PC-3 (cell line): Measurements from ENCODE around the gene SLC16A3. TPM values are rescaled to one million over a fixed set of nuclear protein-coding genes. Genes with fewer than 3 reads are reported as not detected.

Source experiments
- ATAC-seq: fragments of 200-7000 bp; cut with Tn5 transposase; 2 replicates; pipeline ENCODE4 v1.9.1; 2020; ENCODE audit warnings: mild to moderate bottlenecking, moderate library complexity
- BruUV-seq: library from RNA; stranded (reverse); fragments of 400-500 nt; replicated peaks from 2 replicates; lab custom pipeline; 2021; lab: Mats Ljungman, UMichigan
- CTCF ChIA-PET: fragments of 300-600 bp; sonication (Branson Sonifier 250); formaldehyde crosslinking; loops from one replicate; lab custom pipeline; 2022; ENCODE audit warnings: antibody characterized with exemption; lab: Charles Lee
- POLR2A ChIA-PET: fragments of 300-600 bp; sonication (Branson Sonifier 250); formaldehyde crosslinking; loops from one replicate; lab custom pipeline; 2022; ENCODE audit warnings: antibody characterized with exemption; ENCODE audit not compliant: unreplicated experiment; lab: Charles Lee
- DNase-seq: peaks from one replicate; pipeline ENCODE4 v3.0.0-alpha.2; 2015
- H2AFZ ChIP-seq: fragments of 300-600 bp; sonication (generic); 2 replicates; pipeline ENCODE4 v1.6.0; 2016; ENCODE audit warnings: antibody characterized with exemption, low read length
- H3F3A ChIP-seq: fragments of 300-600 bp; sonication (generic); one replicate; pipeline ENCODE4 v1.6.0; 2017; ENCODE audit warnings: antibody characterized with exemption, low read length, control low read depth, mild to moderate bottlenecking; ENCODE audit not compliant: unreplicated experiment
- H3K27ac ChIP-seq: fragments of 300-600 bp; sonication (generic); 2 replicates; pipeline ENCODE4 v1.5.1; 2016; ENCODE audit warnings: mild to moderate bottlenecking, low read length
- H3K27me3 ChIP-seq: fragments of 300-600 bp; sonication (generic); 2 replicates; pipeline ENCODE4 v1.6.1; 2016; ENCODE audit warnings: low read length, mixed read lengths
- H3K36me3 ChIP-seq: fragments of 300-600 bp; sonication (generic); 2 replicates; pipeline ENCODE4 v1.6.1; 2016; ENCODE audit warnings: low read depth, mixed run types, low read length, mixed read lengths
- H3K4me1 ChIP-seq: fragments of 300-600 bp; sonication (generic); 2 replicates; pipeline ENCODE4 v1.5.1; 2016; ENCODE audit warnings: low read length; ENCODE audit not compliant: insufficient read depth
- H3K4me2 ChIP-seq: fragments of 300-600 bp; sonication (generic); 2 replicates; pipeline ENCODE4 v1.6.0; 2016; ENCODE audit warnings: low read length
- H3K4me3 ChIP-seq: fragments of 300-600 bp; sonication (generic); 2 replicates; pipeline ENCODE4 v1.5.1; 2016; ENCODE audit warnings: mild to moderate bottlenecking, low read length, mixed read lengths
- H3K79me2 ChIP-seq: fragments of 300-600 bp; sonication (generic); 2 replicates; pipeline ENCODE4 v1.6.1; 2017; ENCODE audit warnings: low read length, mixed read lengths
- H3K9ac ChIP-seq: fragments of 300-600 bp; sonication (generic); 2 replicates; pipeline ENCODE4 v1.6.0; 2016; ENCODE audit warnings: mild to moderate bottlenecking, low read length
- H3K9me2 ChIP-seq: fragments of 300-600 bp; sonication (generic); replicated peaks from 2 replicates; pipeline ENCODE4 v1.6.1; 2016; ENCODE audit warnings: mixed run types, low read length, mixed read lengths
- H3K9me3 ChIP-seq: fragments of 300-600 bp; sonication (generic); 2 replicates; pipeline ENCODE4 v1.6.1; 2016; ENCODE audit warnings: low read length, mixed read lengths
- H4K20me1 ChIP-seq: fragments of 300-600 bp; sonication (generic); 2 replicates; pipeline ENCODE4 v1.6.1; 2016; ENCODE audit warnings: low read length, mixed read lengths
- CTCF ChIP-seq: fragments of 300-600 bp; sonication (generic); conservative IDR thresholded peaks from 2 replicates; pipeline ENCODE4 v1.5.1; 2017; ENCODE audit warnings: antibody characterized with exemption, low read depth, mild to moderate bottlenecking, low read length
- EZH2 ChIP-seq: fragments of 300-600 bp; sonication (generic); IDR thresholded peaks from one replicate; pipeline ENCODE4 v1.6.1; 2017; ENCODE audit warnings: antibody characterized with exemption, mild to moderate bottlenecking, low read length; ENCODE audit not compliant: unreplicated experiment
- EZH2phosphoT487 ChIP-seq: fragments of 300-600 bp; sonication (generic); IDR thresholded peaks from 2 replicates; pipeline ENCODE4 v1.6.1; 2018; ENCODE audit warnings: mild to moderate bottlenecking, antibody characterized with exemption, low read length, borderline replicate concordance
- intact Hi-C: fragments of 100-400 bp; cut with micrococcal nuclease; formaldehyde crosslinking; loops from 2 replicates; pipeline ENCODE4 v1.9.0; 2023
- total RNA-seq: library from RNA; depleted of rRNA; stranded (reverse); fragments of >200 nt; gene quantifications from 2 replicates; pipeline ENCODE4 v1.2.3, GENCODE V29; 2014

SLC16A3 gene
- total RNA-seq, 1 experiment from 2014 or later, result 286 TPM

- no peaks in the 10 kb centered on the region for H3F3A ChIP-seq
- TF ChIP-seq EZH2, result no peak
- no peaks in the 10 kb centered on the region for H4K20me1 ChIP-seq
- H3K4me2 ChIP-seq, result no peak overlapping the region
- ChIA-PET CTCF (no interaction called here), POLR2A (no interaction called here)
- no peak for ATAC-seq
- H3K4me1 ChIP-seq, result peaks cover 5% of the 10 kb centered on the region
- no peaks in the 10 kb centered on the region for H3K27me3 ChIP-seq
- no peaks in the 10 kb centered on the region for H3K9me2 ChIP-seq
- no TSS peak for BruUV-seq
- H3K27ac ChIP-seq, result no peak overlapping the region
- no peaks in the 10 kb centered on the region for H3K36me3 ChIP-seq
- no peak overlapping the region for H3K9ac ChIP-seq
- H3K4me3 ChIP-seq, result no peak overlapping the region
- H3K9me3 ChIP-seq, result no peaks in the 10 kb centered on the region
- no peak overlapping the region for H2AFZ ChIP-seq
- DNase-seq, result no peak
- H3K79me2 ChIP-seq, result peaks cover 5% of the 10 kb centered on the region
- intact Hi-C loops, result no loop called here
These were observed 5.3 kb upstream of the SLC16A3 start for GRCh38 chr17:82223517-82223916.

- intact Hi-C loops, result no loop called here
- ATAC-seq (no peak), DNase-seq (no peak)
- ChIA-PET POLR2A (no interaction called here), CTCF (no interaction called here)
- Histone ChIP-seq H3K9me3 (no peaks in the 10 kb centered on the region), H3K4me3 (no peak overlapping the region), H3K27me3 (no peaks in the 10 kb centered on the region), H3K4me2 (no peak overlapping the region), H3K36me3 (no peaks in the 10 kb centered on the region), H3K9ac (no peak overlapping the region), H3F3A (no peaks in the 10 kb centered on the region), H3K27ac (no peak overlapping the region), H4K20me1 (0 out of 2 replicates have a peak, but pooled peaks cover 5% of the 10 kb centered on the region), H3K79me2 (peaks cover 15% of the 10 kb centered on the region), H3K9me2 (no peaks in the 10 kb centered on the region), H3K4me1 (peaks cover 5% of the 10 kb centered on the region; the same call in 1 of the 2 replicates), H2AFZ (no peak overlapping the region)
- no TSS peak for BruUV-seq
- TF ChIP-seq EZH2 (no peak), CTCF (no peak), EZH2phosphoT487 (no peak)
These were observed 4.2 kb upstream of the SLC16A3 start for GRCh38 chr17:82224666-82225065.

GRCh38 chr17:82225368-82226029, 3.3 kb upstream of the SLC16A3 start:
- H3K27me3 ChIP-seq, result no peaks in the 10 kb centered on the region
- H3F3A ChIP-seq, result no peaks in the 10 kb centered on the region
- POLR2A ChIA-PET, result no interaction called here
- H3K9me3 ChIP-seq, result no peaks in the 10 kb centered on the region
- H3K9me2 ChIP-seq, result no peaks in the 10 kb centered on the region
- H3K36me3 ChIP-seq, result no peaks in the 10 kb centered on the region
- H3K4me3 ChIP-seq, result no peak overlapping the region
- H3K4me2 ChIP-seq, result no peak overlapping the region
- H3K79me2 ChIP-seq, result peaks cover 23% of the 10 kb centered on the region
- peaks cover 13% of the 10 kb centered on the region; the same call in 1 of the 2 replicates for H4K20me1 ChIP-seq
- BruUV-seq, result no TSS peak
- intact Hi-C loops, result no loop called here
- no peak overlapping the region for H3K27ac ChIP-seq
- peaks cover 11% of the 10 kb centered on the region for H3K4me1 ChIP-seq
- DNase-seq (no peak), ATAC-seq (no peak)
- CTCF ChIA-PET, result no interaction called here
- no peak overlapping the region for H3K9ac ChIP-seq
- no peak for TF ChIP-seq CTCF
- TF ChIP-seq EZH2, result no peak
- no peak for TF ChIP-seq EZH2phosphoT487
- no peak overlapping the region for H2AFZ ChIP-seq
